ENCODE measurements around the gene TAF11L13.

Gene TAF11L13

GRCh38 chr5:17614872-17615605 is 16.8 kb upstream of the TAF11L13 start:
- TF ChIP-seq TSHZ2 (CRISPR knock-in tag; IDR thresholded peaks at IDR 0.05) (no peak), CREB5 (CRISPR knock-in tag; IDR thresholded peaks at IDR 0.05; ENCODE audit: low read depth) (no peak), ARNTL (CRISPR knock-in tag; IDR thresholded peaks at IDR 0.05; ENCODE audit: borderline replicate concordance, low read depth) (no peak), SNAI2 (CRISPR knock-in tag; IDR thresholded peaks at IDR 0.05) (no peak), CSRNP3 (CRISPR knock-in tag; IDR thresholded peaks at IDR 0.05) (no peak)
- no peak for ATAC-seq

- no peak for ATAC-seq
- no peak for TF ChIP-seq ZNF70 (CRISPR knock-in tag; IDR thresholded peaks at IDR 0.05)
Measured at GRCh38 chr5:17619354-17619753, 12.5 kb upstream of the TAF11L13 start.

GRCh38 chr5:17620627-17621026 is 11.3 kb upstream of the TAF11L13 start:
- no peak for ATAC-seq
- TF ChIP-seq ZC3H10 (CRISPR knock-in tag; IDR thresholded peaks at IDR 0.05): no peak
- no peak for TF ChIP-seq TSHZ2 (CRISPR knock-in tag; IDR thresholded peaks at IDR 0.05)
- no peak for TF ChIP-seq POU6F1 (CRISPR knock-in tag; IDR thresholded peaks at IDR 0.05; ENCODE audit: borderline replicate concordance, low read depth)
- TF ChIP-seq PATZ1 (CRISPR knock-in tag; IDR thresholded peaks at IDR 0.05; ENCODE audit: borderline replicate concordance): no peak
- TF ChIP-seq ZNF8 (CRISPR knock-in tag; IDR thresholded peaks at IDR 0.05): no peak
- no peak for TF ChIP-seq CSRNP3 (CRISPR knock-in tag; IDR thresholded peaks at IDR 0.05)
- TF ChIP-seq TOX (CRISPR knock-in tag; IDR thresholded peaks at IDR 0.05; ENCODE audit: borderline replicate concordance): no peak
- TF ChIP-seq ZFP3 (CRISPR knock-in tag; IDR thresholded peaks at IDR 0.05): no peak
- no peak for TF ChIP-seq GLIS3 (CRISPR knock-in tag; IDR thresholded peaks at IDR 0.05)
- no peak for TF ChIP-seq BACH2 (CRISPR knock-in tag; IDR thresholded peaks at IDR 0.05; ENCODE audit: borderline replicate concordance)
- no peak for TF ChIP-seq RARB (CRISPR knock-in tag; IDR thresholded peaks at IDR 0.05)
- no peak for TF ChIP-seq ARNTL (CRISPR knock-in tag; IDR thresholded peaks at IDR 0.05; ENCODE audit: borderline replicate concordance, low read depth)
